ENCODE results near the gene CYB5D1. TPM values are rescaled to one million over a fixed set of nuclear protein-coding genes. Genes with fewer than 3 reads are reported as not detected.

Gene CYB5D1
- total RNA-seq, 1 donor from 2014 or later = 16.6 TPM

DNA sequence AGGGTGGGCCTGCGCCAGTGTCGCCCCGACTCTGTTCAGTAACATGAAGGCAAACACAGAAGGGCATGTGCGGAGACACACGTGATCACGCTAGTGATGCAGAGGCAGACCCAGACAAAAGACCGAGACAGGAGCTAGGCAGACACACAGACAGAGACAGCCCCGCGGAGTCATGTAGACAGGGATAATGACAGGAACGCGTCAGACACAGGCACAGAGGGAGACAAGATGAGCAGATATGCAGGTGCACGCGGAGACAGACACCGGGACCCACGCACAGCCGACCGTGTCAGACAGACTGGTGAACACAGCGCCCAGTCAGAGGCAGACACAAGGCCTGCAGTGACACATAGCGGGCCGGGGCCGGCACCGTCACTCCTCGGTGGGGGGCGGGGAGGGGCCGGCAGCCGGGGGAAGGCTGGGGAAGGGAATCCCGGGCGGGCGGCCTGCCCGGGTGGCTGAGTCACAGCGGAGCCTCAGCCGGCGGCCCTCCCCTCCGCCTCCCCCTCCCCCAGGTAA lies 16.3 kb upstream of the CYB5D1 start:
- Mint-ChIP-seq H3K27me3 (no peaks in the 10 kb centered on the region), H3K4me3 (peak overlapping the region; percentile 96), H3K9me3 (no peaks in the 10 kb centered on the region), H3K36me3 (peaks cover 9% of the 10 kb centered on the region), H3K4me1 (ENCODE audit: unreplicated experiment) (peaks cover 43% of the 10 kb centered on the region), H3K27ac (peak overlapping the region; percentile 98)
- TF ChIP-seq CTCF (conservative IDR thresholded peaks at IDR 0.05) = peak; percentile 25
- DNase-seq (ENCODE audit: extremely low spot score, unreplicated experiment) = no peak

- peak overlapping the region; percentile 98 for H3K4me3 Mint-ChIP-seq
- H3K27me3 Mint-ChIP-seq = no peaks in the 10 kb centered on the region
- peak overlapping the region; percentile 98 for H3K27ac Mint-ChIP-seq
- DNase-seq (ENCODE audit: extremely low spot score, unreplicated experiment) = peak; percentile 94
- peaks cover 41% of the 10 kb centered on the region for H3K4me1 Mint-ChIP-seq (ENCODE audit: unreplicated experiment)
- no peaks in the 10 kb centered on the region for H3K9me3 Mint-ChIP-seq
- no peak for TF ChIP-seq CTCF (conservative IDR thresholded peaks at IDR 0.05)
- peaks cover 9% of the 10 kb centered on the region for H3K36me3 Mint-ChIP-seq
Measured at GRCh38 chr17:7841915-7842379, 15.9 kb upstream of the CYB5D1 start.

DNA sequence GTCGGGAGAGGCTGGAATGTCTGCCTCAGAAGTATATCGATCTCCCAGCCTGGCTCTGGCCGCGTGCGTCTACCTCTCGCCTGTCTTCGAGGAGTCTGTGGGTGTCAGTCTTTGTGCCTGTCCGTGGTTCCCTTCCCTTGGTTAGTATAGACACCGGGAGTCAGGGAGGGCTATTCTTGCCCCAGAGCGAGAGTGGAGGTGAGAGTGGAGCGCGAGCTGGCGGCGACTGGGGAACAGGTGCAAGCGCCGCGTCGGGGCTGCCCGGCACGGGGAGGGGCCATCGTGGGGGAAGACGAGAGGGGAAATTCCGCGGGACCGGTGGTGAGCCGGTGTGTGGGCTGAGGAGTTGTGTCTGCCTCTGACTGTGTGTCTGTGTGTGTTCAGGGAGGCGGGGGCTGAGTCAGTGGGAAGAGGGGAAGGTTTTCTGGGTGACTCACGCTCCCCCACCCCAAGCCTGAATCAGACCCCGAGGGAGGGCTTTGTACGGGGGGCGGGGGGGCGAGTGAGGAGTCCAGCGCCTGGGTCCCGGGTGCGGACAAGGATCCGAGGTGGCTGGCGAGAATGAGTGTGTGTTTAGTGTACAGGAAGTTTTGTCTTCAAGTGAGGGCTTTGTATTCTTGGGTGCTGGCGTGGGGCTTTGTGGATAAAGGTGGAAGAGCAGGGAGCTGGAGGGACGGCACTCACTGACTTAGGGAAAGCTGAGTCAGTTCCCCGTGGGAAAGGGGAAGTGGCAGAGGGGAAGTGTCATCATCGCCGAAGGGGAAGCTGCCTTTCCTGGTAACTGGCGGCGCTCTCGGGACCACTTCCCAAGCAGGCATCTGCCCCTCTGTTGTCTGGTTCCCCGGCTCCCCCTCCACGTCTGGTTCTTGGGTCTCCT lies 15.2 kb upstream of the CYB5D1 start:
- Mint-ChIP-seq H3K27ac (peak overlapping the region; percentile 98), H3K36me3 (peaks cover 9% of the 10 kb centered on the region), H3K9me3 (no peaks in the 10 kb centered on the region), H3K4me1 (ENCODE audit: unreplicated experiment) (peaks cover 34% of the 10 kb centered on the region), H3K4me3 (peak overlapping the region; percentile 98), H3K27me3 (no peaks in the 10 kb centered on the region)
- DNase-seq (ENCODE audit: extremely low spot score, unreplicated experiment) = no peak
- TF ChIP-seq CTCF (conservative IDR thresholded peaks at IDR 0.05) = no peak

- no peak for TF ChIP-seq CTCF (conservative IDR thresholded peaks at IDR 0.05)
- DNase-seq (ENCODE audit: extremely low spot score, unreplicated experiment) = no peak
- no peaks in the 10 kb centered on the region for H3K9me3 Mint-ChIP-seq
- peaks cover 32% of the 10 kb centered on the region for H3K4me1 Mint-ChIP-seq (ENCODE audit: unreplicated experiment)
- H3K4me3 Mint-ChIP-seq = peak overlapping the region; percentile 98
- peak overlapping the region; percentile 98 for H3K27ac Mint-ChIP-seq
- peaks cover 9% of the 10 kb centered on the region for H3K36me3 Mint-ChIP-seq
- H3K27me3 Mint-ChIP-seq = no peaks in the 10 kb centered on the region
Measured at GRCh38 chr17:7843257-7843535, 14.6 kb upstream of the CYB5D1 start.

DNA sequence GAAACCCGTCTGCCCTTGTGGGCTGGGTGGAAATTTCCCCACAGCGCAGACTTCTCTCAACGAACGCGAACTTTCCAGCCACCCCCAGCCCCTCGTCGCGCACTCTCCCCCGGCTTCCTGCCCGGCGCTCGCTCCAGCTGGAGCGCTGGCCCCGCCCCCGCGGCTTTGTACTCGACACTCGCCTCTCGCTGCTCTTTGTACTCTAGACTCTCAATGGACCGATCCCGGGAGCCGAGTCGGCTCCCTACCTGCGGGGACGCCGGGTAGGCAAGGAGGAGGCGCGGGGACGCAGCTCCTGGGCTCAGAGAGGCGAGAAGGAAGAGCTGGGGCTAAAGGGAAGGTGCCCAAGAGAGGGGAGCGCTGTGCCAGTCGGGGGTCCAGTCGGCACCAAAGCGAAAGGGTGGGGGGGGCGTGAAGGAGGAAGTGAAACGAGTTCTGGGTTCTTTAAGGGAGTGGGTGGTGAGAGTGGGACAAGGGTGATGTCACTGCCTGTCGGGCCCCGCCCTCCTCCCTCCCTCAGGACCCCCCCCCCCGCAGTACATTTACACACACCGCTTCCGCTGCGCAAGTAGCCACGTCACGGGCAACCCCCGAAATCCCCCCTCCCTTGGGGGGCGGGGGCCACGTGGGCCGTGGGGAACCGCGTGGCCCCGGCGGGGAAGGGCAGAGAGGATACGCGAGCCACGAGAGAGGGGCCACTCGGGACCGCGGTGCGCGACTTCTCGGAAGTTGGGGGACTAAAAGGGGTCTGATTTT lies 14.1 kb upstream of the CYB5D1 start:
- H3K4me1 Mint-ChIP-seq (ENCODE audit: unreplicated experiment) = peaks cover 28% of the 10 kb centered on the region
- H3K4me3 Mint-ChIP-seq = peak overlapping the region; percentile 98
- H3K27me3 Mint-ChIP-seq = no peaks in the 10 kb centered on the region
- no peak for TF ChIP-seq CTCF (conservative IDR thresholded peaks at IDR 0.05)
- H3K36me3 Mint-ChIP-seq = peaks cover 9% of the 10 kb centered on the region
- H3K27ac Mint-ChIP-seq = peak overlapping the region; percentile 98
- no peaks in the 10 kb centered on the region for H3K9me3 Mint-ChIP-seq
- DNase-seq (ENCODE audit: extremely low spot score, unreplicated experiment) = no peak

Data from type B pancreatic cell (in vitro differentiated cells).